Left lung (tissue), 10 donors: Measurements from ENCODE around the gene CXorf66. TPM values are rescaled to one million over a fixed set of nuclear protein-coding genes. Genes with fewer than 3 reads are reported as not detected.

Experiments
- ATAC-seq: fragments of 200-7000 bp; cut with Tn5 transposase; one replicate; pipeline ENCODE4 v1.9.1; 2020; ENCODE audit warnings: moderate library complexity
- DNase-seq, 4 donors: peaks; one replicate each; pipeline ENCODE4 v3.0.0-alpha.2; 2013 to 2020
- H3K27ac ChIP-seq, 2 donors: fragments of 200-600 bp; sonication (generic) in 1 of 2; one replicate each; pipeline versions ENCODE4 v1.5.0 to v1.8.0; 2020 to 2021
- H3K27me3 ChIP-seq, 2 donors: fragments of 200-600 bp; sonication (generic) in 1 of 2; one replicate each; pipeline versions ENCODE4 v1.5.0 to v1.8.0; 2020 to 2021
- H3K36me3 ChIP-seq, 2 donors: fragments of 200-600 bp; sonication (generic) in 1 of 2; one replicate each; pipeline versions ENCODE4 v1.5.0 to v1.8.0; 2020 to 2021
- H3K4me1 ChIP-seq, 2 donors: fragments of 200-600 bp; one replicate each; pipeline ENCODE4 v1.8.0; 2021
- H3K4me3 ChIP-seq, 2 donors: fragments of 200-600 bp; sonication (generic) in 1 of 2; one replicate each; pipeline versions ENCODE4 v1.5.0 to v1.8.0; 2020 to 2021; ENCODE audit warnings: mild to moderate bottlenecking in 1 of 2
- H3K9me3 ChIP-seq, 2 donors: fragments of 200-600 bp; sonication (generic) in 1 of 2; one replicate each; pipeline versions ENCODE4 v1.5.0 to v1.8.0; 2020 to 2021
- intact Hi-C, 2 donors: fragments of 100-400 bp; cut with DNase I; formaldehyde crosslinking; loops; one replicate each; pipeline versions ENCODE4 v1.11.2 to v1.14.2; 2022
- microRNA-seq, 2 donors: library from miRNA; unstranded; fragments of <30 nt; microRNA quantifications; one replicate each; pipeline ENCODE4, GENCODE V29; 2019
- polyA plus RNA-seq, 6 donors: library from polyadenylated mRNA; unstranded; fragments of 120-200 nt; gene quantifications; one replicate each; pipeline ENCODE4 v1.2.1, GENCODE V29; 2013; ENCODE audit not compliant: insufficient read length in 6 of 6
- total RNA-seq, 2 donors: library from RNA; stranded (reverse); fragmentation: NEBNext Ultra II Directional; extraction: Animal tissue kit (Norgen Biotek cat#: 25700); gene quantifications; one replicate each; pipeline ENCODE4 v1.2.1, GENCODE V29; 2021
- TF ChIP-seq, protein P1 (sequence below), 2 donors: fragments of 200-600 bp; sonication (generic) in 1 of 2; IDR thresholded peaks; one replicate each; pipeline versions ENCODE4 v1.5.0 to v1.8.0; 2021; ENCODE audit warnings: antibody characterized with exemption in 2 of 2
- donor health status: DM: no; HTN: yes; CAD: no.
- donor health status: DM: no; HTN: no; CAD: no.

CXorf66 gene
- total and polyA plus RNA-seq, 8 donors: not detected

GRCh38 chrX:139907078-139907477 lies 58.2 kb downstream of the CXorf66 start:
- Histone ChIP-seq H3K36me3 (no peaks in the 10 kb centered on the region), H3K4me3 (no peak overlapping the region), H3K27ac (no peak overlapping the region), H3K9me3 (no peaks in the 10 kb centered on the region), H3K27me3 (no peaks in the 10 kb centered on the region), H3K4me1 (no peaks in the 10 kb centered on the region)
- intact Hi-C loops: no loop called here
- DNase-seq: no peak
- TF ChIP-seq, protein P1, sequence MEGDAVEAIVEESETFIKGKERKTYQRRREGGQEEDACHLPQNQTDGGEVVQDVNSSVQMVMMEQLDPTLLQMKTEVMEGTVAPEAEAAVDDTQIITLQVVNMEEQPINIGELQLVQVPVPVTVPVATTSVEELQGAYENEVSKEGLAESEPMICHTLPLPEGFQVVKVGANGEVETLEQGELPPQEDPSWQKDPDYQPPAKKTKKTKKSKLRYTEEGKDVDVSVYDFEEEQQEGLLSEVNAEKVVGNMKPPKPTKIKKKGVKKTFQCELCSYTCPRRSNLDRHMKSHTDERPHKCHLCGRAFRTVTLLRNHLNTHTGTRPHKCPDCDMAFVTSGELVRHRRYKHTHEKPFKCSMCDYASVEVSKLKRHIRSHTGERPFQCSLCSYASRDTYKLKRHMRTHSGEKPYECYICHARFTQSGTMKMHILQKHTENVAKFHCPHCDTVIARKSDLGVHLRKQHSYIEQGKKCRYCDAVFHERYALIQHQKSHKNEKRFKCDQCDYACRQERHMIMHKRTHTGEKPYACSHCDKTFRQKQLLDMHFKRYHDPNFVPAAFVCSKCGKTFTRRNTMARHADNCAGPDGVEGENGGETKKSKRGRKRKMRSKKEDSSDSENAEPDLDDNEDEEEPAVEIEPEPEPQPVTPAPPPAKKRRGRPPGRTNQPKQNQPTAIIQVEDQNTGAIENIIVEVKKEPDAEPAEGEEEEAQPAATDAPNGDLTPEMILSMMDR (IDR thresholded peaks at IDR 0.05): no peak
- ATAC-seq: no peak

GRCh38 chrX:139905743-139906142 lies 59.6 kb downstream of the CXorf66 start:
- no peak for DNase-seq
- TF ChIP-seq, protein P1 (IDR thresholded peaks at IDR 0.05): no peak
- intact Hi-C loops: no loop called here
- no peaks in the 10 kb centered on the region for H3K4me1 ChIP-seq
- no peak overlapping the region for H3K4me3 ChIP-seq
- no peaks in the 10 kb centered on the region for H3K27me3 ChIP-seq
- H3K27ac ChIP-seq: no peak overlapping the region
- no peak for ATAC-seq
- H3K9me3 ChIP-seq: no peaks in the 10 kb centered on the region
- no peaks in the 10 kb centered on the region for H3K36me3 ChIP-seq

Small RNA genes lying within 50 kb of the gene (microRNA-seq; reads per million reads assigned to microRNA genes)
- gene MIR505: 123 to 152 reads per million in 2 donors

Other genes with a start within 250 kb of the CXorf66 start
- gene ATP11C, start 32.5 kb downstream of the CXorf66 start, total RNA-seq: 10 to 100 TPM; 11.1 to 15.9 TPM
- 10 to 100 TPM; 21.6 to 24.7 (median 23.4) TPM for gene ATP11C, start 32.5 kb downstream of the CXorf66 start, polyA plus RNA-seq